ENCODE data around the gene FXYD4.
"Not testable (repeated sequence)": the region's sequence is repeated elsewhere in the genome, so short reads cannot be mapped to it uniquely, and the experiment has no call there.

FXYD4 gene, protein sequence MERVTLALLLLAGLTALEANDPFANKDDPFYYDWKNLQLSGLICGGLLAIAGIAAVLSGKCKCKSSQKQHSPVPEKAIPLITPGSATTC

GRCh38 chr10:43371418-43371817, at the start of gene FXYD4:
FXYD4 (plus strand) TSS chr10:43371636; CDS start chr10:43373747, 2,111 bp downstream.
- no peak for DNase-seq (ENCODE audit: low read depth)

DNA sequence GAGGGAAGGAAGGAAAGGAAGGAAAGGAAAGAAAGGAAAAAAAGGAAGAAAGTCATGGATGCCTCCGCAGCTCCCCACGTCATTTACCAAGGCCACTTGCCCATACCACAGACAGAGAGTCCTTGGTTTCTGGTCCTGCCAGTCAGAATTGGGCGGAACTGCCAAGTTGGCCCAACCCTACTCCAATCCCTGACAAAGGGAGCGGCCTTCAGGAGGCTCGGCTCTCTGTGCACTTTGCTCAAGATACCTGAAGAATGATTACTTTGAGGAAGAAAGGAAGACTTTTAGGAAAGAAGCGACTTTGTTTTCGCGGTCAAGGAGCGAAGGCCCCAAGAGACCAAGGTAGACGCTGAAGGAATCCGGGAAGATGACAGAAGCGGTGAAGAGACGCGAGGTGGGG, 49.1 kb upstream of the FXYD4 start:
- no peak for DNase-seq (ENCODE audit: low read depth)

GRCh38 chr10:43322769-43323168, 48.7 kb upstream of the FXYD4 start:
- peak; percentile 67 for DNase-seq (ENCODE audit: low read depth)

DNA sequence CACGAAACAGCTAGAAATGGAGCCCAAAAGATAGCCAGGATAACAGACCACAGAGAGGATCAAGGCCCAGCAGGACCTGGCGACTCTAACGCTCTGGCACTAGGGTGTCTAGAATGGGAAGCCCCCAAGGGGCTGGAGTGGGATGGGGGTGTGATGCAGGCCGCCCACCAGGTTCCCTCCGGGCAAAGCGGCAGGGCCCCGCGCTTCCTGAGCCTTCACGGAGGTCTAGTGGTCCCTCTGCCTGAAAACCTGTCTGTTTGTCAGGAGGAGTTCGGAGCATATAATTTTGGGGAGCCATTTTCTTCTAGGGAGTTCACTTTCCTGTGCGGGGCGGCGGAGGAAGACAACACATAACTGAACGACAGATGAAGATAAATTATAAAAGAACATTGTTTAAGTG, 48.2 kb upstream of the FXYD4 start:
- no peak for DNase-seq (ENCODE audit: low read depth)

- DNase-seq (ENCODE audit: low read depth) = no peak
Measured at GRCh38 chr10:43324876-43325275, 46.6 kb upstream of the FXYD4 start.

GRCh38 chr10:43327171-43327570, 44.3 kb upstream of the FXYD4 start:
- DNase-seq (ENCODE audit: low read depth) = no peak

DNA sequence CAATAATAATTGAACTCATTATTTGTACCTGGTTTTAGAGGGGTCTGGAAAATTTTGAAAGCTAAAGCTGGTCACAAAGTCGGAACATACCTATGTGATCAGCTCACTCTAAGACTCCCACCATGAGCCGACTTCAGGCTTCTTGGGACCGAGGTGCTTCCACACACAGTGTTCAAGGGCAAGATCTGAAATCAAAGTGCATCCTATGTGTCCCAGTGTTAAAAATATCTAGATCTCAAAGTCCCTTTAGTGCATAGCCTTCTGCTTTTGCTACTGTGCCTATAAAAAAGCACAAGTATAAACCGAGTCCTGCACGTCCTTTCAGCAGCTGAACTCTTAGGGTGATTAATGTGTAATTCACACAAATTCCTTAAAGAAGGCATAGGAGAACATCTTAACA, 43.5 kb upstream of the FXYD4 start:
- DNase-seq (ENCODE audit: low read depth) = no peak

DNA sequence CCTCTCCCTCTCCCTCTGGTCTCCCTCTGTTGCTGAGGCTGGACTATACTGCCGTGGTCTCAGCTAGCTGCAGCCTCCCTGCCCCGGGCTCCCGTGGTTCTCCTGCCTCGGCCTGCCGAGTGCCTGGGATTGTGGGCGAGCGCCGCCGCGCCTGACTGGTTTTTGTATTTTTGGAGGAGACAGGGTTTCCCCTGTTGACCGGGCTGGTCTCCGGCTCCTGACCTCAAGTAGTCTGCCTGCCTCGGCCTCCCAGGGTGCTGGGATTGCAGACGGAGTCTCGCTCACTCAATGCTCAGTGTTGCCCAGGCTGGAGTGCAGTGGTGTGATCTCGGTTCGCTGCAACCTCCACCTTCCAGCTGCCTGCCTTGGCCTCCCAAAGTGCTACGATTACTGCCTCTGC, 42.6 kb upstream of the FXYD4 start:
- not testable (repeated sequence) for DNase-seq (ENCODE audit: low read depth)

DNA sequence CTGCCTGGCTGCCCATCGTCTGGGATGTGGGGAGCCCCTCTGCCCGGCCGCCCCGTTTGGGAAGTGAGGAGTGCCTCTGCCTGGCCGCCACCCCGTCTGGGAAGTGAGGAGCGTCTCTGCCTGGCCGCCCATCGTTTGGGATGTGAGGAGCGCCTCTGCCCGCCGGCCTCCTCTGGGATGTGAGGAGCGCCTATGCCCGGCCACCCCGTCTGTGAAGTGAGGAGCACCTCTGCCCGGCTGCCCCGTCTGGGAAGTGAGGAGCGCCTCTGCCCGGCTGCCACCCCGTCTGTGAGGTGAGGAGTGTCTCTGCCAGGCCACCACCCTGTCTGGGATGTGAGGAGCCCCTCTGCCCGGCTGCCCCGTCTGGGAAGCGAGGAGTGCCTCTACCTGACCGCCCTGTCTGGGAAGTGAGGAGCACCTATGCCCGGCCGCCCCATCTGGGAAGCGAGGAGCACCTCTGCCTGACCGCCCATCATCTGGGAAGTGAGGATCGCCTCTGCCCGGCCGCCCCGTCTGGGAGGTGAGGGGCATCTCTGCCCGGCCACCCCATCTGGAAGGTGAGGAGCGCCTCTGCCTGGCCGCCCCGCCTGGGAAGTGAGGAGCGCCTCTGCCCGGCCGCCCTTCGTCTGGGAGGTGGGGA, 42.1 kb upstream of the FXYD4 start:
- DNase-seq (ENCODE audit: low read depth) = not testable (repeated sequence)

DNA sequence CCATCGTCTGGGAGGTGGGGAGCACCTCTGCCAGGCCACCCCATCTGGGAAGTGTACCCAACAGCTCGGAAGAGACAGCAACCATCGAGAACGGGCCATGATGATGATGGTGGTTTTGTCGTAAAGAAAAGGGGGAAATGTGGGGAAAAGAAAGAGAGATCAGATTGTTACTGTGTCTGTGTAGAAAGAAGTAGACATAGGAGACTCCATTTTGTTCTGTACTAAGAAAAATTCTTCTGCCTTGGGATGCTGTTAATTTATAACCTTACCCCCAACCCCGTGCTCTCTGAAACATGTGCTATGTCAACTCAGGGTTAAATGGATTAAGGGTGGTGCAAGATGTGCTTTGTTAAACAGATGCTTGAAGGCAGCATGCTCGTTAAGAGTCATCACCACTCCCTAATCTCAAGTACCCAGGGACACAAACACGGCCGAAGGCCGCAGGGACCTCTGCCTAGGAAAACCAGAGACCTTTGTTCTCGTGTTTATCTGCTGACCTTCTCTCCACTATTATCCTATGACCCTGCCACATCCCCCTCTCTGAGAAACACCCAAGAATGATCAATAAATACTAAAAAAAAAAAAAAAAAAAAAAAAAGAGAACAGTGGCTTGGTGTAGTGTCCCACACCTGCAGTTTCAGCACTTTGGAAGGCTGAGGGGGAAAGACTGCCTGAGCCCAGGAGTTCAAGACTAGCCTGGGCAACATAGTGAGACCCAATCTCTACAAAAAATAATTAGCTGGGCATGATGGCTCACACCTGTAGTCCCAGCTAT, 41.2 kb upstream of the FXYD4 start:
- DNase-seq (ENCODE audit: low read depth) = not testable (repeated sequence)

DNA sequence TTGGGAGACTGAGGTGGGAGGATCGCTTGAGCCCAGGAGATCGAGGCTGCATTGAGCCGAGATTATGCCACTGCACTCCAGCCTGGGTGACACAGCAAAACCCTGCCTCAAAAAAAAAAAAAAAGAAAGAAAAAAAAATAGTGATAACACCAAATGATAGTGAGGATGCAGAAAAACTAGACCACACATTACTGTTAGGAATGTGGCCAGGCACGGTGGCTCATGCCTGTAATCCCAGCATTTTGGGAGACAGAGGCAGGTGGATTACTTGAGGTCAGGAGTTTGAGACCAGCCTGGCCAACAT, 40.7 kb upstream of the FXYD4 start:
- DNase-seq (ENCODE audit: low read depth) = not testable (repeated sequence)

DNA sequence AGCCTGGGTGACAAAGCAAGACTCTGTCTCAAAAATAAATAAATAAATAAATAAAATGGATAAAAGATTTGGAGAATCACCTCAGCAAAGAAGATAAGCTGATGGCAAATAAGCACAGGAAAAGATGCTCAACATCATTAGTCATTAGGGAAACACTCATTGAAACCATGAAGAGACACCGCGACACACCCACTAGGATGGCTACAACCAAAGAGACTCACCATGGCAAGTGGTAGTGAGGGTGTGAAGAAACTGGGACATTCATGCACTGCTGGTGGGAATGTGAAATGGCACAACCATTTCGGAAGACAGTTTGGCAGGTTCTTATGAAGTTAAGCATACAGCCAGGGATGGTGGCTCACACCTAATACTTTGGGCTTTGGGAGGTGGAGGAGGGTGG, 37.8 kb upstream of the FXYD4 start:
- no peak for DNase-seq (ENCODE audit: low read depth)

DNA sequence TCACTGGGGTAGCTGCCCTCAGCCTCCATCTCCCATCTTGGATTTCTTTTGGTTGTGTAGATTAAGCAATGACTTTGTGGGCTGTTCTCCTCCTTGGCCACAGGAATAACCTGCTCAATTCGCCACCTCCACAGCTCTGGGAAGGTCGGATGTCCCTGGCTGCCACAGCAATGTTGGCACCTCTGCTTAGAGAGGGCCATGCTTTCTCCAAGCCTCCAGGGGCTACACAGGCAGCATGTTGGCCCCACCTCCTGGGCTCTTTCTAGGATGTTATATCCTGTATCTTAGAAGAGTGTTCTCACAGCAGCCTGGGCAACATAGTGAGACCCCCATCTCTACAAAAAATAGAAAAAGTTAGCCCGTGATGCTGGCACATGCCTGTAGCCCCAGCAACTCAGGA, 35.4 kb upstream of the FXYD4 start:
- no peak for DNase-seq (ENCODE audit: low read depth)

DNA sequence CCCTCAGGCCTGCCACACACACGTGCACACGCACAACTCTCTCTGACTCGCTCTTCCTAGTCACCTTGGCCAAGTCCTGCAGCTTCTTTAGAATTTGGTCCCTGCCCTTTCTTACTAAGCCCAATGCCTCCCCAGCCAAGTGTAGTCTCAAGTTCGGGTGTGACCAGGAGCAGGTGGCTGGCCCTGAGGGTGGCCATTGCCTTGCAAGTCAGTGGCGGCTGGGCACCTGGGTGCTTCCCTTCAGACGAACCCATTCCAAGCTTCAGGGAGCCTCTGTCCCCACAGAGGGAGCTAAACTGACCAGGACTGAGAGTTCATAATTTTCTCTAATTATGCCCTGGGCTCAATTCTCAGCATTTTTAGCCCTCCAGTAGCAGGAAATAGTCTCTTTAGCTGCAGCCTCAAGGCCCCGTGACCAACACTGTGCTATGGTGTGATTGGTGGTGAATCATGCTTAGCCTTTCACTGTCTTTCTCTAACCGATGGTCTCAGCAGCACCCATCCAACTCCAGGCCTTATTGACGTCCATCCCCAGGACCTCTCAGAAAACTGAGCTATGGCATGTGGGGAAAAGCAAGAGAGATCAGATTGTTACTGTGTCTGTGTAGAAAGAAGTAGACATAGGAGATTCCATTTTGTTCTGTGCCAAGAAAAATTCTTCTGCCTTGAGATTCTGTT, 34.7 kb upstream of the FXYD4 start:
- no peak for DNase-seq (ENCODE audit: low read depth)

GRCh38 chr10:43337536-43337935, 33.9 kb upstream of the FXYD4 start:
- DNase-seq (ENCODE audit: low read depth) = not testable (repeated sequence)

DNA sequence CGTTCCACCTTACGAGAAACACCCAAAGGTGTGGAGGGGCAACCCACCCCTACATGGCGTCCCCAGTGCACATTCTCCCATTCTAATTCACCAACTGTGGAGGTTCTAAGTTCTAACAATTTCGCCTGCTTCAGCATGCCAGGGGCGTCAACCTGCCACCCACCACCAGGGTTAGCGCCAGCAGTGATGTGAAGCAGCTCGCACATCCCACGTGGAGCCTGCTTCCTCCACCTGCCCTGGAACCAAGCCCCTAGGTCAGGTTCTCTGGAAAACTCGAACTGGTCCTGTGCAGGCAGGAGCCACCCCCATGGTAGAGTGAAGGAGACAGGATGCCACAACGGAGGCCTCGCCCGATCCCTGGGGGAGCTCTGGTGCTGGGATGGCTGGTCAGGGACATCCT, 33.3 kb upstream of the FXYD4 start:
- DNase-seq (ENCODE audit: low read depth) = no peak

DNA sequence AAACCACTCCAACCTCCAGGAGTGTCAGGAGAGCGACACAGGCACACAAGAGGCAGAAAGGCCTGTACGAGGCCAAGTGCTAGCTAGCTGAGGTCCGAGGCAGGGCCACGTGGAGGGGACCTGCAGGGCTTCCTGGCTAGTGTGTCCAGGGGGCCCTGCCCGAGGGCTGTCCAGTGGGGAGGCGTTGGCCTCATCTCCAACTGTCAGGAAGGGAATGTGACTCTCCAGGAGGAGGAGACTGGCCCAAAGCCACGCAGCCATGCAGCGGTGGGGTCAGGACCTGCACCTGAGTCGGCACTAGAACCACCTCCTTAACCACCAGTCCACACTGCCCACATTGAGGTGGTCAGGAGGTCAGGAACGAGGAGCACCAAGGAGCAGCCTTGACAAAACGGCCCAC, 32.3 kb upstream of the FXYD4 start:
- no peak for DNase-seq (ENCODE audit: low read depth)

DNA sequence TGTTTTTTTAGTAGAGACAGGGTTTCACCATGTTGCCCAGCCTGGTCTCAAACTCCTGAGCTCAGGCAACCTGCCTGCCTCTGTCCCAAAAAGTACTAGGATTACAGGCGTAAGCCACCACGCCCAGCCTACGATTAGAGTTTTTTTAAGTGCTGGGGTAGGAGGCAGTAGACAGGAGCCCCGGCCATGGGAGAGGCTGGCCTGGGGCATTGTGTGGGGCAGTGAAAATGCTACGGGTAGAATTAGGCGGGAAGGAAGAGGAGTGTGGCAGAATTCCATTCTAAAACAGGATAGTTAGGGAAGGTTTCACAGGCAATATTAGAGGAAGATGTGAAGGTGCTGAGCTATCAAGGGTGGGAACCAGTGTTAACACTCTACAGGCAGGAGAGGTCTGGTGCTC, 31.3 kb upstream of the FXYD4 start:
- no peak for DNase-seq (ENCODE audit: low read depth)

DNA sequence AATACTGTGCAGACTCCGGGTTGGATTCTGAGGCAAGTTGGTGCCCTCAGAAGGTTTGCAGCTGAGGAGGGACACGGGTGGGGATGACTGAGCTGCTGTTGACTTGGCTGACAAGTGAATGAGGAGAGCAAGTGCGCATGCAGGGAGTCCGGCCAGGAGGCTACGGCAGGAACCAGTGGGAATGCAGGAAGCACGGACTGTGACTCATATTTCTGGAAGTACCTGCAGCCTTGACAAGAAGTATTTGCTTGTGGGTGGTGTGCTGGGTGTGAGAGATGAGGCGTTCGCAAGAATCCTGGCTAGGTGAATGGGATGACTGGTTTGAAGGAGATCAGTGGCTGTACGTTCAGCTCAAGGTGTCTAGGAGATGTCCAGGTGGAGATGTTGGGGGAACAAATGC, 30.8 kb upstream of the FXYD4 start:
- DNase-seq (ENCODE audit: low read depth) = no peak

DNA sequence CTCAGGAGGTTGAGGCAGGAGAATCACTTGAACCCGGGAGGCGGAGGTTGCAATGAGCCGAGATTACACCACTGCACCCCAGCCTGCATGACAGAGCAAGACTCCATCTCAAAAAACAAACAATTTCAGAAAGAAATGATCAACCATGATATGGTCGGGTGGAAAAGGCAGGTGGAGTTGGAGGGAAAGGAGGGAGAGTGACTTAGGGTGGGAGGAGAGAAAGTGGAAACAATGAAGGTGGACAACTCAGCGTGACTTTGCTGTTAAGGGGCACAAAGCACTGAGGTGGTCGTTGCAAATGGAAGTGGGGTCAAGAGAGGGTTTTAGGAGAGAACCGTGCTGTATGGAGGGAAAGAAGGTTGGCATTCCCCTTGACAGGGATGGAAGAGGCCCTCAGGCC, 30.0 kb upstream of the FXYD4 start:
- no peak for DNase-seq (ENCODE audit: low read depth)

DNA sequence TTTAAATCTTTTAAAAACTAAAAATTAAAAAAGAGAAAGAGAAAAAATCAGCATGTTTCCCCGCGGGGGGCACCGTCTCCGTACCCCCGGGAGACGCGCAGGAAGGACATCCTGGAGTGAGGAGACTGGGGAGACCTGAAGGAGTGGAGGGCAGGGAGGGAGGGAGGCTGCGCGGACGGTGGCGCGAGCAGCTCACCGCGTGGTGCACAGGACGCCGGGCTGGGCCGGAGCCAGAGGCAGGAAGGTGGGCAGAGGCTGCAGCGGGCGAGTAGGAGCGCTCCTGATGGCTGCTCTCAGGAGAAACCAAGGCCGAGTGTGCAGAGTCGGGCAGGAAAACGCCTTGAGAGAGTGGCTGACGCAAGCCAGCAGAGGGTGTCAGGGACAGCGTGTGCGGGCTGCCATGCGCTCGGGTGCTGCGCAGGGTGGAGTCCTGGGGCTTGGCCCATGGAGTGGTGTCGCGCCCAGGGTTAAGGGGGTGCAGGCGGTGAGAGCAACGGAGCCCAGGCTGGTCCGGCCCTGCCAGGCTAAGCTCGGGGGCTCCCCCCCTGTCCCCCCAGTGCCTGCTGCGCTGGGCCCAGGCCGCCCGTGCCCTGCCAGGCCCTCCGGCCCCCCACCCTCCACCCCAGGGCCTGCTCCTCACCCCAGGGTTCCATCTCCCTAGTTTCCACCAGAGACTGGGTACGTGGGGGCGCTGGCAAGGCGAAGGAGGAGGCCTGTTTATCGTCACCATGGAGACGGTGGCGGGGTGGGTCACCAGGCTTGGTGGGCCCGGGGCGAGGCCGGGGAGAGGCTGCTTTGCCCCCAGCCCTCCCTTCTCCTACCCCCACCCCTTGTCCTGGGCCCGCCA, 28.9 kb upstream of the FXYD4 start:
- no peak for DNase-seq (ENCODE audit: low read depth)

GRCh38 chr10:43343126-43343525, 28.3 kb upstream of the FXYD4 start:
- DNase-seq (ENCODE audit: low read depth) = no peak
